Testis (tissue), 2 donors: ENCODE data around the gene KLHL13.

Experiments
- POLR2A ChIP-seq: fragments of 450-650 bp; IDR thresholded peaks from one replicate; pipeline ENCODE4 v1.6.1; 2017; ENCODE audit warnings: antibody characterized with exemption, mild to moderate bottlenecking, moderate library complexity
- TF ChIP-seq, protein P1 (sequence below), 3 experiments: fragments of 450-650 bp in 2 of 3; fragments of 200-600 bp in 1 of 3; sonication (generic) in 1 of 3; IDR thresholded peaks; one replicate each; pipeline ENCODE4 v1.5.1; 2016 to 2019; ENCODE audit warnings: antibody characterized with exemption in 3 of 3, mild to moderate bottlenecking in 2 of 3, moderate library complexity in 1 of 3

DNA sequence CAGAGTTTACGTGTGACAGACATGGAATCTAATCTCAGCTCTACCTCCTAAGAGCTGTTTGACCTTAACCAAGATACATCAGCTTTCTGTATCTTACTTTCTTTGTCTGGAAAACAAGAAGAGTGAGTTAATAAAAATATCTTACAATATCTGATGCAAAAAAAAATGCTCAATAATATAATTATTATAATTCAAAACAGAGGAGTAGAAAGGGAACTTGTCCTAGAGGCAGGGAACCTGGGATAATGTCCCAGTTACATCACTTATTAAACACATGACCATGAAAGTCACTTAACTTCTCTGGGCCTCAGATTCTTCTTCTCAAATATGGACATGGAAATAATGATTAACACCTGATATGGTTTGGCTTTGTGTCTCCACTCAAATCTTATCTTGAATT is 256.1 kb downstream of the KLHL13 start:
- TF ChIP-seq, protein P1, sequence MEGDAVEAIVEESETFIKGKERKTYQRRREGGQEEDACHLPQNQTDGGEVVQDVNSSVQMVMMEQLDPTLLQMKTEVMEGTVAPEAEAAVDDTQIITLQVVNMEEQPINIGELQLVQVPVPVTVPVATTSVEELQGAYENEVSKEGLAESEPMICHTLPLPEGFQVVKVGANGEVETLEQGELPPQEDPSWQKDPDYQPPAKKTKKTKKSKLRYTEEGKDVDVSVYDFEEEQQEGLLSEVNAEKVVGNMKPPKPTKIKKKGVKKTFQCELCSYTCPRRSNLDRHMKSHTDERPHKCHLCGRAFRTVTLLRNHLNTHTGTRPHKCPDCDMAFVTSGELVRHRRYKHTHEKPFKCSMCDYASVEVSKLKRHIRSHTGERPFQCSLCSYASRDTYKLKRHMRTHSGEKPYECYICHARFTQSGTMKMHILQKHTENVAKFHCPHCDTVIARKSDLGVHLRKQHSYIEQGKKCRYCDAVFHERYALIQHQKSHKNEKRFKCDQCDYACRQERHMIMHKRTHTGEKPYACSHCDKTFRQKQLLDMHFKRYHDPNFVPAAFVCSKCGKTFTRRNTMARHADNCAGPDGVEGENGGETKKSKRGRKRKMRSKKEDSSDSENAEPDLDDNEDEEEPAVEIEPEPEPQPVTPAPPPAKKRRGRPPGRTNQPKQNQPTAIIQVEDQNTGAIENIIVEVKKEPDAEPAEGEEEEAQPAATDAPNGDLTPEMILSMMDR (IDR thresholded peaks at IDR 0.05): no peak
- TF ChIP-seq POLR2A: no peak
